ENCODE data around the gene POU2F1.

The POU2F1 gene

DNA sequence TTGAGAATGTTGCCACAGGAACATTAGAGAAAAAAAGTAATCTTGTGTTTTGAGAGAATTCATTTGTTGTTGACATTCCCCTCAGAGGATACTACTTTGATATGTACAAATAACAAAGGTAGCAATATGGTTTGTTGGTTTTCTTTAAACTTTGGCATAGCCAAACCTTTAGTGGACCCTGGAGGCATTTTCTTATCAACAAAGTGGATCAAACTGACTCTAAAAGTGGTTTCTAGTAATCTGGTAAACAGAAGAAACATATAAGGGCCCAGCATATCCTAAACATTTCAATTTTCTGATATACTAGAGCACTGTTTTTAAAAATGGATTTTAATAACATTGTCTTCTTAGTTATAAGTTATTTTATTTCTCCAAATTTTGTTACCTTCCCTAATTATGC, 29.8 kb downstream of the POU2F1 start:
- no peak for DNase-seq (ENCODE audit: extremely low spot score)
- CTCF ChIA-PET: interaction anchor here (0.6 kb wide), 1 partner anchor 52 kb away, joined by 3 read pairs; no protein-coding TSS in a partner anchor
- POLR2A ChIA-PET: no interaction called here
- TF ChIP-seq NFRKB (IDR thresholded peaks at IDR 0.05) (no peak), FOXK2 (IDR thresholded peaks at IDR 0.05) (no peak), L3MBTL2 (conservative IDR thresholded peaks at IDR 0.05) (no peak), LEF1 (IDR thresholded peaks at IDR 0.05; ENCODE audit: borderline replicate concordance) (no peak), CTBP1 (IDR thresholded peaks at IDR 0.05; ENCODE audit: borderline replicate concordance) (no peak), ZNF384 (IDR thresholded peaks at IDR 0.05) (no peak), FOXM1 (IDR thresholded peaks at IDR 0.05; ENCODE audit: borderline replicate concordance) (no peak), ARNT (IDR thresholded peaks at IDR 0.05) (no peak), TARDBP (IDR thresholded peaks at IDR 0.05) (no peak), BHLHE40 (IDR thresholded peaks at IDR 0.05; ENCODE audit: borderline replicate concordance) (no peak), SP1 (IDR thresholded peaks at IDR 0.05) (no peak), FOXA1 (IDR thresholded peaks at IDR 0.05) (no peak)
- TF ChIP-seq, protein P1, sequence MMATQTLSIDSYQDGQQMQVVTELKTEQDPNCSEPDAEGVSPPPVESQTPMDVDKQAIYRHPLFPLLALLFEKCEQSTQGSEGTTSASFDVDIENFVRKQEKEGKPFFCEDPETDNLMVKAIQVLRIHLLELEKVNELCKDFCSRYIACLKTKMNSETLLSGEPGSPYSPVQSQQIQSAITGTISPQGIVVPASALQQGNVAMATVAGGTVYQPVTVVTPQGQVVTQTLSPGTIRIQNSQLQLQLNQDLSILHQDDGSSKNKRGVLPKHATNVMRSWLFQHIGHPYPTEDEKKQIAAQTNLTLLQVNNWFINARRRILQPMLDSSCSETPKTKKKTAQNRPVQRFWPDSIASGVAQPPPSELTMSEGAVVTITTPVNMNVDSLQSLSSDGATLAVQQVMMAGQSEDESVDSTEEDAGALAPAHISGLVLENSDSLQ (IDR thresholded peaks at IDR 0.05): no peak

DNA sequence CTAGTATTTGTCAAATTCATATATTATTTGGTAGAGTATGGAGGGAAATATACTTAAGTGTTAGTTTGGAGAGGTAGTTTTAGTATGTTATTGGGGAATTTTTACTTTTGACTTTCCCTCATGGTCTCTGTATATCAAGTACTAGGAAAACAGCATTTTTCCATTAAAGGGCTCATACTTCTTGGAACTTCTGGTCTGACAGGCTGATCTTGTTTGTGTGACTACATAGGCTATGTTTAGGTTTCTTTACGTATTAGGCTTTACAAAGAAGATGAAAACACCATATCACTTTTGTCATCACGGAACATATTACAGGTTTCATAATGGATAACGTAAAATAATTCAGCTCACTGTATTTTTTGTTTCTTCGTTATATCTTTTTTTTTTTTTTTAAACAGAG, 30.8 kb downstream of the POU2F1 start:
- ChIA-PET CTCF (no interaction called here), POLR2A (no interaction called here)
- no peak for DNase-seq (ENCODE audit: extremely low spot score)
- TF ChIP-seq FOXK2 (IDR thresholded peaks at IDR 0.05) (no peak), TARDBP (IDR thresholded peaks at IDR 0.05) (no peak), HDGF (IDR thresholded peaks at IDR 0.05; ENCODE audit: borderline replicate concordance) (no peak), L3MBTL2 (conservative IDR thresholded peaks at IDR 0.05) (no peak), FOXA1 (IDR thresholded peaks at IDR 0.05) (no peak)

DNA sequence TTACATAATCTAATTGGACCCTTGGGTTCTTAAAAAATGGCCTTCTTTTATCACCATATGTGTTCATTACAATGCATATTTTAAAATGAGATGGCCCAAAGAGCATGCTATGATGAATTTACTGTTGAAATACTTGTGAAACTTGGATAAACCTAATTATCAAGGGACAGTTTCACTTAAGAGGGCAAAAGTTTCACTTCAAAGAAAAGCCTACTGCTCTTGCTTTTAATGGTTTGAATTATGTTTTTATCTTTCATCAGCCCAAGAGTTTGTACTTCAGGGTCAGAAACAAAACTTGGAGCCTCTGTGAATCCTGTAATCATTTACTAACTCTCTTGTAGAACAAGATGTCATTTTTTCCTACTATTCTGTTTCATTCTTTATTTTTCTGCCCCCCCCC, 32.3 kb downstream of the POU2F1 start:
- TF ChIP-seq FOXA1 (IDR thresholded peaks at IDR 0.05) (no peak), LEF1 (IDR thresholded peaks at IDR 0.05; ENCODE audit: borderline replicate concordance) (no peak), L3MBTL2 (conservative IDR thresholded peaks at IDR 0.05) (no peak), SUZ12 (IDR thresholded peaks at IDR 0.05) (no peak), CTBP1 (IDR thresholded peaks at IDR 0.05; ENCODE audit: borderline replicate concordance) (no peak), TARDBP (IDR thresholded peaks at IDR 0.05) (no peak), BHLHE40 (IDR thresholded peaks at IDR 0.05; ENCODE audit: borderline replicate concordance) (no peak), SP1 (IDR thresholded peaks at IDR 0.05) (no peak), NFRKB (IDR thresholded peaks at IDR 0.05) (no peak), FOXK2 (IDR thresholded peaks at IDR 0.05) (no peak), ELF4 (IDR thresholded peaks at IDR 0.05) (no peak), ARNT (IDR thresholded peaks at IDR 0.05) (no peak), ZNF384 (IDR thresholded peaks at IDR 0.05) (no peak), HDGF (IDR thresholded peaks at IDR 0.05; ENCODE audit: borderline replicate concordance) (no peak), FOXM1 (IDR thresholded peaks at IDR 0.05; ENCODE audit: borderline replicate concordance) (no peak)
- TF ChIP-seq, protein P1 (IDR thresholded peaks at IDR 0.05): no peak
- POLR2A ChIA-PET: no interaction called here
- CTCF ChIA-PET: interaction anchor here (0.7 kb wide), 1 partner anchor 33 kb away, joined by 5 read pairs; no protein-coding TSS in a partner anchor

DNA sequence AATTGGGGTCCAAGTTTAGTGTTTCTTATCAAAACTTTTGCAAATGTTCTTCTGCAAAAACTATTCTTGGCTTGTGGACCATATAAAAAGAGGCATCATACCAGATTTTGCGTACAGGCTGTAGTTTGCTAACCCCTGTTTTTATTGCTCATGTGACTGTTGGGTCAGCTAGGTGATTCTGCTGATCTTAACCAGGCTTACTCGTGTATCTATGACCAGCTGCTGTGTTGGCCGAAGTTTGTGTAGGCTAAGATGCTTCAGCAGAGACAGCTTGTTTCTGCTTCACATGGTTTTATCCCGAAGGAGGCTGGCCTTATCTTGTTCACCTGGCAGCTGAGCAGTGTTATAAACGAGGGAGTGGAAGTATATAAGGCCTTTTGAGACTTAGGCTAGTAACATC, 38.2 kb downstream of the POU2F1 start:
- no peak for DNase-seq (ENCODE audit: extremely low spot score)
- ChIA-PET CTCF (no interaction called here), POLR2A (interaction anchor here (0.9 to 1.4 kb wide), 2 partner anchors 39 to 196 kb away, joined by 3 to 6 read pairs; partner anchors contain the start of gene POU2F1)
- TF ChIP-seq BHLHE40 (IDR thresholded peaks at IDR 0.05; ENCODE audit: borderline replicate concordance) (no peak), FOXK2 (IDR thresholded peaks at IDR 0.05) (no peak)
- TF ChIP-seq, protein P1 (IDR thresholded peaks at IDR 0.05): no peak

More for the DNA sequence above, 32.3 kb downstream of the POU2F1 start:
- no peak for DNase-seq (ENCODE audit: extremely low spot score)

DNA sequence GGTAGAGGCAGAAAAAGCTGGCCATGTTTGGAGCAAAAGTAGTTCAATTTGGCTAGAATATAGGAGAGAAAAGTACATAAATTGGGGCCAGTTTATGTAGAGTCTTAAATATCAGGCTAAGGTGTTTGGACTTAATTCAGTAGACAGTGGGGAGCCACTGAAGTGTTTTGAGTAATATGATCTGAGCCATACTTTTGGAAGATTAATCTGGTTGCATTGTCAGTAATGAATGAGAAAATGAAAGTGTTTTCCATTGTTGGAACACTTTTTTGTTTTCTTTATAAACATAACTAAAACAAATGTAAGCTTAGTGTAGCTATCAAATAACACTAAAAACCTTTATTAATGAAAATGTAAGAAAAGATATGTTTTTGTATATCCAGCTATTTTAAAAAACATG, 42.1 kb downstream of the POU2F1 start:
- CTCF ChIA-PET: interaction anchor here (0.7 kb wide), 1 partner anchor 65 kb away, joined by 3 read pairs; no protein-coding TSS in a partner anchor
- DNase-seq (ENCODE audit: extremely low spot score): no peak
- TF ChIP-seq LEF1 (IDR thresholded peaks at IDR 0.05; ENCODE audit: borderline replicate concordance): no peak
- no peak for TF ChIP-seq BHLHE40 (IDR thresholded peaks at IDR 0.05; ENCODE audit: borderline replicate concordance)
- TF ChIP-seq, protein P1 (IDR thresholded peaks at IDR 0.05): peak; percentile 34
- POLR2A ChIA-PET: interaction anchor here (0.9 to 1.5 kb wide), 2 partner anchors 41 to 43 kb away, joined by 4 to 11 read pairs; partner anchors contain the start of gene POU2F1

DNA sequence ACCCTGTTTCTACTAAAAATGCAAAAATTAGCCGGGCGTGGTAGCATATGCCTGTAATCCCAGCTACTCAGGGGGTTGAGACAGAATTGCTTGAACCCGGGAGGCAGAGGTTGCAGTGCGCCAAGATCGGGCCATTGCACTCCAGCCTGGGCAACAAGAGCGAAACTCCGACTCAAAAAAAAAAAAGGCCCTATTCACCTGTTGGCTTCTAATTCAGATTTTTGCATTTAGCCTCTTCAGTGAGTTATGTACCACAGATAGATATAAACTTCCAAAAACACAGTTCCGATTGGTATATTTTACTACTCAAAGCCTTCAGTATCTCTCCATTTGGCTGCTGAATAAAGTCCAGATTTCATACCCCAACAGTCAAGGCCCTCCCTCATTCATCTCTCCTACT, 42.7 kb downstream of the POU2F1 start:
- no peak for DNase-seq (ENCODE audit: extremely low spot score)
- CTCF ChIA-PET: no interaction called here
- POLR2A ChIA-PET: interaction anchor here (0.9 to 1.5 kb wide), 2 partner anchors 41 to 43 kb away, joined by 4 to 11 read pairs; partner anchors contain the start of gene POU2F1
- TF ChIP-seq HDGF (IDR thresholded peaks at IDR 0.05; ENCODE audit: borderline replicate concordance) (no peak), FOXK2 (IDR thresholded peaks at IDR 0.05) (no peak), BHLHE40 (IDR thresholded peaks at IDR 0.05; ENCODE audit: borderline replicate concordance) (no peak), ELF4 (IDR thresholded peaks at IDR 0.05) (no peak), NFRKB (IDR thresholded peaks at IDR 0.05) (no peak), TARDBP (IDR thresholded peaks at IDR 0.05) (no peak), FOXA1 (IDR thresholded peaks at IDR 0.05) (no peak), SUZ12 (IDR thresholded peaks at IDR 0.05) (no peak), FOXM1 (IDR thresholded peaks at IDR 0.05; ENCODE audit: borderline replicate concordance) (no peak), LEF1 (IDR thresholded peaks at IDR 0.05; ENCODE audit: borderline replicate concordance) (no peak), SP1 (IDR thresholded peaks at IDR 0.05) (no peak), ARNT (IDR thresholded peaks at IDR 0.05) (no peak), CTBP1 (IDR thresholded peaks at IDR 0.05; ENCODE audit: borderline replicate concordance) (no peak), L3MBTL2 (conservative IDR thresholded peaks at IDR 0.05) (no peak), ZNF384 (IDR thresholded peaks at IDR 0.05) (no peak)
- TF ChIP-seq, protein P1 (IDR thresholded peaks at IDR 0.05): no peak

Measured in HEK293T (cell line).